GM12878 (cell line): ENCODE measurements around the gene ARHGEF25. TPM values are rescaled to one million over a fixed set of nuclear protein-coding genes. Genes with fewer than 3 reads are reported as not detected.

Experiments
- ATAC-seq: fragments of 200-7000 bp; cut with Tn5 transposase; 3 replicates; pipeline ENCODE4 v1.9.1; 2020; ENCODE audit warnings: mild to moderate bottlenecking, moderate library complexity
- BruUV-seq: library from RNA; stranded (reverse); fragments of 400-500 nt; replicated peaks from 2 replicates; lab custom pipeline; 2021; lab: Mats Ljungman, UMichigan
- CTCF ChIA-PET: fragments of 300-600 bp; sonication (Branson Sonifier 250); formaldehyde crosslinking; extraction: SDS; loops from one replicate; lab custom pipeline; 2021; ENCODE audit warnings: inconsistent platforms; lab: Yijun Ruan, JAX
- POLR2A ChIA-PET: fragments of 350-600 bp; formaldehyde crosslinking; extraction: SDS; loops from one replicate; lab custom pipeline; 2021; ENCODE audit warnings: inconsistent platforms; lab: Charles Lee
- RAD21 ChIA-PET: fragments of 300-600 bp; sonication (Branson Sonifier 250); formaldehyde crosslinking; loops from one replicate; lab custom pipeline; 2023; ENCODE audit warnings: antibody characterized with exemption; ENCODE audit not compliant: unreplicated experiment; lab: Charles Lee
- SMC1A ChIA-PET: fragments of 300-600 bp; sonication (Branson Sonifier 250); formaldehyde crosslinking; loops from one replicate; lab custom pipeline; 2023; ENCODE audit not compliant: unreplicated experiment, uncharacterized antibody; lab: Charles Lee
- DNase-seq: peaks from one replicate; pipeline ENCODE4 v3.0.0-alpha.2; 2011; ENCODE audit warnings: low read depth, low spot score
- FAIRE-seq: peaks from 3 replicates; lab custom pipeline; 2011; peaks lifted over from hg19 to GRCh38; lab: Jason Lieb, UNC
- H2AFZ ChIP-seq: 2 replicates; pipeline ENCODE4 v1.6.0; 2011; ENCODE audit warnings: low read depth, low read length, control low read depth; ENCODE audit not compliant: control insufficient read depth
- H3K27ac ChIP-seq: 2 replicates; pipeline ENCODE4 v1.5.1; 2011; ENCODE audit warnings: control low read depth; ENCODE audit not compliant: control insufficient read depth, insufficient read depth
- H3K27me3 ChIP-seq, 2 experiments: replicated peaks in 1 of 2; 2 replicates each; pipeline versions ENCODE4 v1.6.0 to v1.6.1; 2011; ENCODE audit warnings: low read length in 1 of 2; ENCODE audit not compliant: control insufficient read depth in 2 of 2, insufficient read depth in 2 of 2
- H3K36me3 ChIP-seq, 2 experiments: 2 replicates each; pipeline ENCODE4 v1.5.1; 2011; ENCODE audit warnings: low read length in 1 of 2; ENCODE audit not compliant: control insufficient read depth in 2 of 2, insufficient read depth in 2 of 2
- H3K4me1 ChIP-seq: 2 replicates; pipeline ENCODE4 v1.6.1; 2011; ENCODE audit warnings: mild to moderate bottlenecking, low read length, moderate library complexity, mixed read lengths; ENCODE audit not compliant: control insufficient read depth, insufficient read depth
- H3K4me2 ChIP-seq: 2 replicates; pipeline ENCODE4 v1.6.0; 2011; ENCODE audit warnings: control low read depth; ENCODE audit not compliant: control insufficient read depth, insufficient read depth
- H3K4me3 ChIP-seq: fragments of 200-600 bp; sonication (generic); 2 replicates; pipeline ENCODE4 v1.5.1; 2016
- H3K79me2 ChIP-seq: 2 replicates; pipeline ENCODE4 v1.6.0; 2011; ENCODE audit warnings: low read length; ENCODE audit not compliant: control insufficient read depth, insufficient read depth
- H3K9ac ChIP-seq: 2 replicates; pipeline ENCODE4 v1.8.0; 2011; ENCODE audit warnings: low read length, control low read depth, mixed read lengths; ENCODE audit not compliant: control insufficient read depth, insufficient read depth
- H3K9me3 ChIP-seq: replicated peaks from 3 replicates; pipeline ENCODE4 v1.5.1; 2011; ENCODE audit warnings: mild to moderate bottlenecking, low read length; ENCODE audit not compliant: control insufficient read depth, insufficient read depth
- H4K20me1 ChIP-seq: 2 replicates; pipeline ENCODE4 v1.6.0; 2011; ENCODE audit not compliant: control insufficient read depth, insufficient read depth
- CBX5 ChIP-seq: sonication (generic); IDR thresholded peaks from 2 replicates; pipeline ENCODE4 v1.6.1; 2016; ENCODE audit warnings: low read depth, moderate library complexity, mild to moderate bottlenecking, inconsistent platforms
- GABPA ChIP-seq: IDR thresholded peaks from 2 replicates; pipeline ENCODE4 v1.6.1; 2014; ENCODE audit warnings: antibody characterized with exemption, low read depth, mild to moderate bottlenecking, inconsistent platforms
- HDAC6 ChIP-seq: fragments of 200-600 bp; sonication (generic); IDR thresholded peaks from one replicate; pipeline ENCODE4 v1.8.0; 2017; ENCODE audit warnings: antibody characterized with exemption; ENCODE audit not compliant: unreplicated experiment
- JUNB ChIP-seq: IDR thresholded peaks from 2 replicates; pipeline ENCODE4 v1.6.1; 2016; ENCODE audit warnings: antibody characterized with exemption, mild to moderate bottlenecking
- MTA2 ChIP-seq: fragments of 450-650 bp; IDR thresholded peaks from 2 replicates; pipeline ENCODE4 v1.6.1; 2016; ENCODE audit warnings: low read depth, mild to moderate bottlenecking, moderate library complexity
- NFIC ChIP-seq: IDR thresholded peaks from 2 replicates; pipeline ENCODE4 v1.6.1; 2012; ENCODE audit warnings: low read depth, mild to moderate bottlenecking, inconsistent platforms, low read length, moderate library complexity
- NR2F1 ChIP-seq: fragments of 450-650 bp; conservative IDR thresholded peaks from 2 replicates; pipeline ENCODE4 v1.6.1; 2017; ENCODE audit warnings: mild to moderate bottlenecking
- RCOR1 ChIP-seq: conservative IDR thresholded peaks from 2 replicates; pipeline ENCODE4 v1.6.1; 2012; ENCODE audit warnings: low read depth, low read length, improper control_type of control experiment
- SMC3 ChIP-seq: IDR thresholded peaks from 2 replicates; pipeline ENCODE4 v1.6.1; 2011; ENCODE audit warnings: low read length, improper control_type of control experiment, borderline replicate concordance
- SREBF1 ChIP-seq: IDR thresholded peaks from 2 replicates; pipeline ENCODE4 v1.6.1; 2012; ENCODE audit warnings: mild to moderate bottlenecking, low read length
- TCF7 ChIP-seq: IDR thresholded peaks from 2 replicates; pipeline ENCODE4 v1.6.1; 2014; ENCODE audit warnings: antibody characterized with exemption, borderline replicate concordance
- WRNIP1 ChIP-seq: IDR thresholded peaks from 2 replicates; pipeline ENCODE4 v1.6.1; 2011; ENCODE audit warnings: low read depth, low read length, improper control_type of control experiment, borderline replicate concordance
- in situ Hi-C: fragments of 300-500 bp; cut with MboI; formaldehyde crosslinking; loops from 9 replicates; pipeline ENCODE4 v1.14.3; 2018; ENCODE audit warnings: mixed read lengths
- intact Hi-C: fragments of 100-400 bp; cut with micrococcal nuclease; formaldehyde crosslinking; loops from one replicate; pipeline ENCODE4 v1.14.2; 2022; ENCODE audit not compliant: unreplicated experiment
- polyA plus RNA-seq, 11 experiments: library from polyadenylated mRNA; depleted of rRNA in 4 of 11; unstranded in 6 of 11; stranded (reverse) in 5 of 11; fragments of >200 nt; fragmentation: Nextera tagmentation in 4 of 11; fragmentation: Illumina TruSeq in 1 of 11; extraction: Ambion mirVana in 4 of 11; extraction: Trizol in 1 of 11; gene quantifications; 1 replicate in 1 of 11; 2 replicates in 10 of 11; pipeline versions ENCODE4 v1.2.1 to v1.2.3, GENCODE V29; 2011 to 2016; ENCODE audit warnings: inconsistent platforms in 2 of 11, missing spikeins in 2 of 11, low read depth in 1 of 11
- total RNA-seq, 4 experiments: library from RNA; depleted of rRNA in 3 of 4; stranded (reverse); fragments of >200 nt in 3 of 4; fragmentation: Illumina TruSeq in 1 of 4; extraction: Trizol in 1 of 4; gene quantifications; 2 replicates each; pipeline versions ENCODE4 v1.2.1 to v1.2.3, GENCODE V29; 2013 to 2021
- TF ChIP-seq, protein P1 (sequence below): fragments of 450-650 bp; IDR thresholded peaks from 2 replicates; pipeline ENCODE4 v1.6.1; 2017; ENCODE audit warnings: mild to moderate bottlenecking, low read depth, inconsistent platforms; ENCODE audit not compliant: poor library complexity, severe bottlenecking
- TF ChIP-seq, protein P2 (sequence below): IDR thresholded peaks from 2 replicates; pipeline ENCODE4 v1.6.1; 2012; ENCODE audit warnings: low read length, inconsistent platforms

The ARHGEF25 gene
- total and polyA plus RNA-seq, 10 of the 15 experiments (the other 5 are each of a cell fraction or from before 2014, with no cell fraction given): 0.08 to 4.5 (median 1.2) TPM; not detected in 3

DNA sequence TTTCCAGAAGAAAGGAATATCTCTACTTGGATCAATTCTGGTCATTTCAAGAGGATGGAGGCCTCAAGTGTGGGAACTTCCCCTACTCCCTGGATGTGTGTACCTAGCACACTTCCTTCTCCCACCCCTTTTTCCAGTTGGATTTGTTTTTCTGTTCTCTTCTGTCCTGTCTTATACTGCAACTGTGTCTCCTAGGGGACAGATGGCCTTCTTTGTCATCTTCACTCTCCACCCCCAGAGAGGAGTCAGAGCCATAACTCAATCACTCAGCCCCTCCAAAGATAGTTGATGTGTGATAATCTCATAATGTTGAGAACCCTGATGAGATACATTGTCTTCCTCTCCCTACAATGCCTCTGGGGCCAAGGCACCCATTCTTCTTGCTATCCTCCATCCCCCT, 8.7 kb upstream of the ARHGEF25 start:
- POLR2A ChIA-PET: no interaction called here
- H3K4me1 ChIP-seq: peaks cover 4% of the 10 kb centered on the region; the same call in 1 of the 2 replicates
- H3K9ac ChIP-seq: no peak overlapping the region
- CTCF ChIA-PET: interaction anchor here (0.8 to 1.6 kb wide), 2 partner anchors 10 to 21 kb away, joined by 3 to 4 read pairs; no protein-coding TSS in a partner anchor
- no TSS peak for BruUV-seq
- no peaks in the 10 kb centered on the region for H3K79me2 ChIP-seq
- SMC1A ChIA-PET: no interaction called here
- no peaks in the 10 kb centered on the region for H3K9me3 ChIP-seq
- no peak for FAIRE-seq
- H2AFZ ChIP-seq: no peak overlapping the region
- in situ Hi-C loops: no loop called here
- DNase-seq: no peak
- intact Hi-C loops: no loop called here
- TF ChIP-seq HDAC6 (no peak), GABPA (no peak), NFIC (no peak), WRNIP1 (no peak), TCF7 (no peak), RCOR1 (no peak), MTA2 (no peak), JUNB (no peak), CBX5 (no peak), NR2F1 (no peak), SREBF1 (no peak), SMC3 (no peak)
- TF ChIP-seq, protein P1, sequence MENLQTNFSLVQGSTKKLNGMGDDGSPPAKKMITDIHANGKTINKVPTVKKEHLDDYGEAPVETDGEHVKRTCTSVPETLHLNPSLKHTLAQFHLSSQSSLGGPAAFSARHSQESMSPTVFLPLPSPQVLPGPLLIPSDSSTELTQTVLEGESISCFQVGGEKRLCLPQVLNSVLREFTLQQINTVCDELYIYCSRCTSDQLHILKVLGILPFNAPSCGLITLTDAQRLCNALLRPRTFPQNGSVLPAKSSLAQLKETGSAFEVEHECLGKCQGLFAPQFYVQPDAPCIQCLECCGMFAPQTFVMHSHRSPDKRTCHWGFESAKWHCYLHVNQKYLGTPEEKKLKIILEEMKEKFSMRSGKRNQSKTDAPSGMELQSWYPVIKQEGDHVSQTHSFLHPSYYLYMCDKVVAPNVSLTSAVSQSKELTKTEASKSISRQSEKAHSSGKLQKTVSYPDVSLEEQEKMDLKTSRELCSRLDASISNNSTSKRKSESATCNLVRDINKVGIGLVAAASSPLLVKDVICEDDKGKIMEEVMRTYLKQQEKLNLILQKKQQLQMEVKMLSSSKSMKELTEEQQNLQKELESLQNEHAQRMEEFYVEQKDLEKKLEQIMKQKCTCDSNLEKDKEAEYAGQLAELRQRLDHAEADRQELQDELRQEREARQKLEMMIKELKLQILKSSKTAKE: no peak
- TF ChIP-seq, protein P2, sequence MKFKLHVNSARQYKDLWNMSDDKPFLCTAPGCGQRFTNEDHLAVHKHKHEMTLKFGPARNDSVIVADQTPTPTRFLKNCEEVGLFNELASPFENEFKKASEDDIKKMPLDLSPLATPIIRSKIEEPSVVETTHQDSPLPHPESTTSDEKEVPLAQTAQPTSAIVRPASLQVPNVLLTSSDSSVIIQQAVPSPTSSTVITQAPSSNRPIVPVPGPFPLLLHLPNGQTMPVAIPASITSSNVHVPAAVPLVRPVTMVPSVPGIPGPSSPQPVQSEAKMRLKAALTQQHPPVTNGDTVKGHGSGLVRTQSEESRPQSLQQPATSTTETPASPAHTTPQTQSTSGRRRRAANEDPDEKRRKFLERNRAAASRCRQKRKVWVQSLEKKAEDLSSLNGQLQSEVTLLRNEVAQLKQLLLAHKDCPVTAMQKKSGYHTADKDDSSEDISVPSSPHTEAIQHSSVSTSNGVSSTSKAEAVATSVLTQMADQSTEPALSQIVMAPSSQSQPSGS: no peak
- TF ChIP-seq, all 136 proteins: peak for 0
- Histone ChIP-seq H3K27ac (no peak overlapping the region), H3K4me3 (no peak overlapping the region), H3K4me2 (no peak overlapping the region), H3K36me3 (peaks cover 0 to 3% of the 10 kb centered on the region in 2 experiments; a peak in 3 of 4 replicates), H4K20me1 (no peaks in the 10 kb centered on the region), H3K27me3 (no peaks in the 10 kb centered on the region)
- no peak for ATAC-seq
- RAD21 ChIA-PET: no interaction called here
